Adrenal gland (tissue), 5 donors: ENCODE data around the gene AGPAT4.

Source experiments
- POLR2A ChIP-seq, 2 donors: fragments of 450-650 bp; IDR thresholded peaks; one replicate each; pipeline ENCODE4 v1.6.1; 2017; ENCODE audit warnings: antibody characterized with exemption in 2 of 2, mild to moderate bottlenecking in 2 of 2, moderate library complexity in 1 of 2
- TF ChIP-seq, protein P1 (sequence below), 6 experiments: fragments of 450-650 bp in 4 of 6; fragments of 200-600 bp in 2 of 6; sonication (generic) in 1 of 6; IDR thresholded peaks; 1 replicate in 5 of 6; 2 replicates in 1 of 6; pipeline versions ENCODE4 v1.5.1 to v1.8.0; 2016 to 2021; ENCODE audit warnings: antibody characterized with exemption in 6 of 6, mild to moderate bottlenecking in 2 of 6, moderate library complexity in 1 of 6
- donor health status: DM: no; HTN: no; CAD: no.

DNA sequence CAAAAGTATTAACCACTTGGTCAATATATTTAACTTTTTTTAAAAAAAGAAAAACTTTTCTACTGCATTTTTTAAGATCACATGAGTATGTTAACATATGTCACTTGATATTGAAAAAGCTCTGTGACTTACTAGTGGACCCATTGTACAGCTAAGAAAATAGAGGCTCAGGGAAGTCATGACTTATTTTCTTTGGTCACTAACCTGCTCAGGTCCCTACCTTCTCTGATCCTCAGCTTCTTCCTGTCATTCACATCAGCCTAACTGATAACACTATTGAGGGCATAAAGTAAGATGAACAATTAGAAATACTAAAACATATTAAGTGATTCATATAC, 19.8 kb downstream of the AGPAT4 start:
- TF ChIP-seq, protein P1, sequence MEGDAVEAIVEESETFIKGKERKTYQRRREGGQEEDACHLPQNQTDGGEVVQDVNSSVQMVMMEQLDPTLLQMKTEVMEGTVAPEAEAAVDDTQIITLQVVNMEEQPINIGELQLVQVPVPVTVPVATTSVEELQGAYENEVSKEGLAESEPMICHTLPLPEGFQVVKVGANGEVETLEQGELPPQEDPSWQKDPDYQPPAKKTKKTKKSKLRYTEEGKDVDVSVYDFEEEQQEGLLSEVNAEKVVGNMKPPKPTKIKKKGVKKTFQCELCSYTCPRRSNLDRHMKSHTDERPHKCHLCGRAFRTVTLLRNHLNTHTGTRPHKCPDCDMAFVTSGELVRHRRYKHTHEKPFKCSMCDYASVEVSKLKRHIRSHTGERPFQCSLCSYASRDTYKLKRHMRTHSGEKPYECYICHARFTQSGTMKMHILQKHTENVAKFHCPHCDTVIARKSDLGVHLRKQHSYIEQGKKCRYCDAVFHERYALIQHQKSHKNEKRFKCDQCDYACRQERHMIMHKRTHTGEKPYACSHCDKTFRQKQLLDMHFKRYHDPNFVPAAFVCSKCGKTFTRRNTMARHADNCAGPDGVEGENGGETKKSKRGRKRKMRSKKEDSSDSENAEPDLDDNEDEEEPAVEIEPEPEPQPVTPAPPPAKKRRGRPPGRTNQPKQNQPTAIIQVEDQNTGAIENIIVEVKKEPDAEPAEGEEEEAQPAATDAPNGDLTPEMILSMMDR (IDR thresholded peaks at IDR 0.05) = no peak
- no peak for TF ChIP-seq POLR2A (IDR thresholded peaks at IDR 0.05)
